NCI-H1092 treated with DMSO at 0.1 percent for 48 hours (cell line): Measurements from ENCODE around the gene GPR37L1.
"Not testable (repeated sequence)": the region's sequence is repeated elsewhere in the genome, so short reads cannot be mapped to it uniquely, and the experiment has no call there.

ENCODE experiments used
- DNase-seq: peaks from one replicate; lab custom pipeline; 2025; lab: John Stamatoyannopoulos, UW

GPR37L1 gene

DNA sequence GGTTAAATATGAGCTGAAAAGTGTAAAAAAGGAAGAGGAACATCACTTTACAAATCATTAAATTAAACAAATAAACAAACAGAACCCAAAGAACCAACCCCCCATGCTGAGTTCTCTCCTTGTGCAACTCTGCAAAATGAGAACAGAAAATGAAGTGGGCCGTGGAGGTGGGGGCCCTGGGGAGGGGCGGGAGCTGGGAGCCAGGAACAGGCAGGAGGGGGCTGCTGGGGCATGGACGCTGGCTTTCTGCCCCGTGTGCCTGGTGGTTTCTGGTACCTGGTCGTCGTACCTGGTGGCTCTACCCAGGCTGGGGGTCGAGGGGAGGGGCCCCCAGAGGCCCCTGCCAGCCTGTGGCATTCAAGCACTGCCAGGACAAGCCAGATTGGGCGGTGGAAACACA, 10.8 kb downstream of the GPR37L1 start:
- DNase-seq, result no peak

DNA sequence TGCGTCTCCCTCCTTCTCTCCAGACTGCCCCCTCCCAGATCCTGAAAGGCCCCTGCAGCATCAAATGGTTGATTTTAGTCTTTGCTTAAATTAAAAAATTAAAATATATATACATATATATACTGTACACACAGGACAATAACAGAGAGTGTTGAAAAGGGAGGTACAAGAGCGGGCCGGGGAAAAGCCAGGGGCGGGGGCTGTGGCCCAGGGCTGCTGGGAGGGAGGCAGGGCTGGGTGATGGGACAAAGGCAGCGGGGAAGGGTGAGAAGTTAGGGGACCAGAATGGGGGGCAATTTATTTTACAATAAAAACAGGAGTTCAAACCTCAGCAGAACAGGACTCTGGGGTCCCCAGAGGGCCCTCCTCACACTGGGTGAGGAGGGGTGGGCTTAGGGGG, 11.3 kb downstream of the GPR37L1 start:
- DNase-seq, result no peak

DNA sequence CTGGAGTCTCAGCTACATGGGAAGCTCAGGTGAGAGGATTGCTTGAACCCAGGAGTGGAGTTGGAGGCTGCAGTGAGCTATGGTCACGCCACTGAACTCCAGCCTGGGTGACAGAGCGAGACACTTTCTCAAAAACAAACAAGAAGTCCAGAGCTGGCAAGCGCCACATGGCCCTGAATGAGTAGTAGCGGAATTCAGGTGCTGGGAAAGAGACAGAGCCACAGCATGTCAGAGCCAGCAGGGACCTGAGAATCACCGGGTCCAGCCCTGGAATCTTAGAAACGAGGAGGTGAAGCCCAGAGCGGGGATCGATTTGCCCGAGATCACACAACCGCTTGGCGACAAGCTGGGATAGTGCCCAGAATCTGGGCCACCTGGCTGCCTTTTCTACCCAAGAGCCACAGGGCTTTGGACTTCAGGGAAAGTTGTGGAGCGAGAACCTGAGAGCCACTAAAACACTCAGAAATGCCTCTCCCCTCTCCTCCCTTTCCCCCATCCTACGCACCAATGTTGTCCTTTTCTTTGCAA, 12.0 kb downstream of the GPR37L1 start:
- no peak for DNase-seq

DNA sequence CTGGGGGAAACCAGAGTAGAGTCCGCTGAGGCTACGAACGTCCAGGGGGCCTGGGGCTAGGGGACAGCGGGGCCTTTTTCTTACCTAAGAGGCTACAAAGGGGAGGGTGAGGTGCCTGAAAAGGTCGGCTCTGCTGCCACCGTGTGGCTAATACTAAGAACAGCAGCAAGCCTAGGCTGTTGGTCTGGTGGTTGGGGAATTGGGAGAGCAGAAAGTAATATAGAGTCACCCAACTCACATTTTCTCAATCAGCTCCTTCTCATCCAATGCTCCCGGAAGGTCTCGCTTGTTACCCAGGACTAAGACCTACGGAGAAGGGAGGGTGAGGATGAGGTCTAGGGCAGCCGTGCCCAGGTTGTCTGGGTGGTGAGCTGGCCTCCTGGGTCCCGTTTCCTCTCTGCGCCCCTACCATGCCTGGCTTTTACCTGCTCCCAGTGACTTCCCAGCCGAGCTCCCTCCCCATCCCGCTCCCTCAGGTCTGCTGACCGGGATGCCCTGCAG, 12.6 kb downstream of the GPR37L1 start:
- DNase-seq, result peak; percentile 72

DNA sequence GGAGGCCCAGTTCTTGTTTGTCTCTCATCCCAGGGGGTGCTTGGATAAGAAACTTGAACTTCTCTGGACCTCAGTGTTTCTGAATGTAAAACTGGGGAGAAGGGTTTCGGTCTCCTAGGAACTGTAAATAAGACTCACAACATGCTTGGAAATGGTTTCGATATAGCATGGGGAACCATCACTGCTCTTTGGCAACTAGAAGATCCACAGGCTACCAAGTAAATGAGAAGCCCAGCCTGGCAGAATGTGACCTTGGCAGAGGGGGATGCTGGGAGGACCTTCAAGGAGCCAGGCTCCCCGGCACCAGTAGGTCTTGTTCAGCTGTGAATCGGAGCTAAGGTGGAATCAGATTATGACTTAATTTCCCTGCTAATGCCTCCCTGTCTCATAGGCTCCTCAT, 18.1 kb downstream of the GPR37L1 start:
- DNase-seq, result no peak

DNA sequence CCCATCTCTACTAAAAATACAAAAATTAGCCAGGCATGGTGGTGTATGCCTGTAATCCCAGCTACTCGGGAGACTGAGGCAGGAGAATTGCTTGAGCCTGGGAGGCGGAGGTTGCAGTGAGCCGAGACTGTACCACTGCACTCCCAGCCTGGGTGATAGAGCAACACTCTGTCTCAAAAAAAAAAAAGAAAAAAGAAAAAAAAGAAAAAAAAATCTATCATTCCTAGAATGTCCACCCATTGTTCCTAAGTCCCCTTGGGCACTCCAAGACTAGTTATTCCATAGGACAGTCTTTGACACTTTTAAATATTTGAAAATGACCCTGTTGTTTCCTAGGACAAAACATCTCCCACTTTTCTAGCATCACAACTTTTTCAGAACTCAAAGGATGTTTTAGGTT, 18.8 kb downstream of the GPR37L1 start:
- not testable (repeated sequence) for DNase-seq

DNA sequence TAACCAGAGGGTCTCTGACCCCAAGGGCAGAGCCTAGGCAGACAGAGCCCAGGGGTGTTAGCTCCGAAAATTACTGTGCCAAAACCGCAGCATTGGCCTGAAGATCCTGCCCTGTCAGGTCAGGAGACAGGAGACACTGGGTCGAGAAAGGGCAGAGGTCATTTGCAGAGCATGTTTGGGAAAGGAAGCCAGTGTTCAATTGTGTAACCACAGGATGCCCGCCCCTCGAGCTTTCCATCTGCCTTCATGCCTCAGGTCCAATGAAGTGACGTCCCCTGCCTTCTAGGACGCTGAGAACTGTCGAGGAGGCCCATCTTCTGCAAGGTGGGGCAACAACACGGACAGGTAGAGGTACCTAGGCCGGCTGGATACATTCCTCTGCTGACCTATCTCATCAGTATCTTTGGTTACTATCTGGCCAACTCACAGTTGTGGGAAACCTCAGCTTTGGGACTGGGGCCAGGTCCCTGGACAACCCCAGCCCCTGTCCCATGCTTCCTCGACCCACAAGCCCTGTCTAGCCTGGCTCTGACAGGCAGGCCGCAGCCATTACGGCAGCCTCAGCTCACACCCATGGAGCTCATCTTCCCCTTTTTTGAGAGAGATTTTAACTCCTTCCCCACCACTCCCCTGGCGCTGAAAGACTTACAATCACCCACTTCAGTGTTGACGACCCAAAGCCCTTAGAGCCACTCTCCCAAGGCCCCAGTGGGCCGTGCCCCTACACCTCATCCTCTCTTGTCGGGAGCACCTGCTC, 20.5 kb downstream of the GPR37L1 start:
- no peak for DNase-seq

DNA sequence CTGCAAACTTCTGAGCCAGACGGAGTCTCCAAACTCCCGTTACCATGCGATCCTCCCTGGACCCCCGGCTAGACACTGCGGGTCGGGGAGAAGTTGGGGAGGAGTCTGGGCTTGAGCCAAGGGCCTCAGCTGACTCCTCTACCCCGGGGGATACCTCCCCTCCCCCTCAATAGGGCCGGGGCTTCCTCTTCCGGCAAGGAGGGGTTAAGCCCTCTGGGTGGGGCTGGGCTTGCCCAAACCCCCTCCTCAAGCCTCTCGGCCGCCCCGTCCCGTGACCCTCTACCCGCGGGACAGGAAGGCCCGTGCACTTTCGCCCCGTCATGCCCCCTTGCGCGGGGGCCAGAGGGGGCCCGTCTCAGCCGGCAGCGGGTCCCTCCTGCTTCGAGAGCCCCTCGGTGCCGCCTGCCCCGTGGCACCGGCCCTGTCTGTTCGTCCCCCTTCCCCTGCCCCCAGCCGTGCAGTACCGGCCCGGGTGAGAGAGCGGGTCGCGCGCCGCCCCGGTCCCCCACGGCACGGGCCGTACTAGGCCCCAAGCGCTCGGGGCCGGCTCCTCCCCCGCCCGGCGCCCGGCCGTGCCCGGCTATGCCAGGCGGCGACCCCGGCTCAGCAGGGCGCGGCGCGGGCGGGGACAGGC, 21.2 kb downstream of the GPR37L1 start:
- peak; percentile 29 for DNase-seq

DNA sequence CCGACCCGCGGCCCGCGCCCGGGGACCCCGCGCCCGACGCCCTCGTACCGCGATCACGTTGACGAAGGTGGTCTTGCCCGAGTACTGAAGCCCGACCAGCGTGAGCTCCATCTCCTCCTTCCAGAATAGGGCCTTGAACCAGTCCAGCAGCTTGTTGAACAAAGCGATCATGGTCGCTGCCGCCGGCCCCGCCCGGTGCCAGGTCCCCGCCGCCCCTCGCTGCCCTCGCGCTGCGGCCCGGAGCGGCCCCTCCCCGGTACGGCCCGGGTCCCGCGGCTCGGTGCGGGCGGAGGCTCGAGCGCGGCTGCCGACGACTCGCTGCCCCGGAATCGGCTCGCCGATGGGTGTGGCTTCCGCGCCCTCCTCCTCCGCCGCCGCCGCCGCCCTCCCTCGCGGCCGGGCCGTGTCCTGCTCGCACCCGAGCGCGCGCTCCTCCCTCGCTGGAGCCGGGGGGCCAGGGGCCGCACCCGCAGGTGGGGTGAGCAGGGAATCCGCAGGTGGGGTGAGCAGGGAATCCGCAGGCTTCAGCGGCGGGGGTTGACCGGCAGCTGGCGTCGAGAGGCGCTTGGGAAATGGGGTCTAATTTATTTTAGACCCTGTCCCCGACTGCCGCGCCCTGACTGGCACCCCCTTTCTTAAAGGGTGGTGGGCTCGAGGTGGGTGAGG, 21.8 kb downstream of the GPR37L1 start, which contains the start of gene ARL8A:
Gene ARL8A, minus strand, starts transcription at position 336 of the 666 bp plus-strand sequence. Its CDS starts 165 bp downstream, at position 171.
- DNase-seq, result peak; percentile 74

DNA sequence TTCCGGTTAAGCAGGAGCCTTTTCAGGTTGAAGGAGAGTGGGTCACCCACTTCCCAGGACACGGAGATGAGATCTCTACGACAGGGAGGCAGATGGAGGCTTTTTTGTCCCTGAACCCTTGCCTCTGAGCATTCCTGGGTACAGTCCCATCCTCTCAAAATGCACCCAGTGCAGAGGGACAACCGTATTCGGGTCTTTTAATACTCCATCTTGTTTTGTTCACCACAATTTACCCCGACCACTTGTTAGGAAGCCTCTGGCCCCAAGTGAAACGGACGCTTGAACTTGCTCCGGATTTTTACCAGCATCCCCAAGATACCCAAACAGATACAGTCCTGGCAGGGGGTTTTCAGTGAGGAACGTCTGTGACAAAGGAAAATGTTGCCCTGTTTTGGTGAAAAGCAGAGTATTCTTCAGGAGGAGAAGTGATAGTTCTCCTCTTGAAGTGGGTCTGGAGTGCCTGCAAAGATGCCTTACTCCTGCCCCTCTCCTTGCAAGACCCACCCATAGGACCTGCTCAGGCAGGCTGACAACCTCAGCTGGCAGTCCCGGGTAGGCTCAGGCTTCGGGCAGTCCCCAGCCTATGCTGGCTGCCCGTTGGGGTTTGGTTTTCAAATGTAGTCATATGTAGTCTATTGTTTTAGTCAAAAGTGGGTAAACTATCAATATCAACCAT, 22.5 kb downstream of the GPR37L1 start:
- DNase-seq, result no peak

DNA sequence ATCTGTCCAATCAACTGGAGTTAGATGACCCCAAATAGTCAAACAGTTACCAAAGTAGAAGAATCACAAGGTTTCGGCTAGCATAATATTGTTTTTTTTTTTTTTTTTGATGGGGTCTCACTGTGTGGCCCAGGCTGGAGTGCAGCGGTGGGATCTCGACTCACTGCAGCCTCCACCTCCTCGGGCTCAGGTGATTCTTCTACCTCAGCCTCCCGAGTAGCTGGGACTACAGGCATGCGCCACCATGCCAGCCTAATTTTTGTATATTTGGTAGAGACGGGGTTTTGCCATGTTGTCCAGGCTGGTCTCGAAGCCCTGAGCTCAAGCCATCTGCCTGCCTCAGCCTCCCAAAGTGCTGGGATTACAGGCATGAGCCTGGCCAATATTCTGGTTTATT, 23.0 kb downstream of the GPR37L1 start:
- not testable (repeated sequence) for DNase-seq

DNA sequence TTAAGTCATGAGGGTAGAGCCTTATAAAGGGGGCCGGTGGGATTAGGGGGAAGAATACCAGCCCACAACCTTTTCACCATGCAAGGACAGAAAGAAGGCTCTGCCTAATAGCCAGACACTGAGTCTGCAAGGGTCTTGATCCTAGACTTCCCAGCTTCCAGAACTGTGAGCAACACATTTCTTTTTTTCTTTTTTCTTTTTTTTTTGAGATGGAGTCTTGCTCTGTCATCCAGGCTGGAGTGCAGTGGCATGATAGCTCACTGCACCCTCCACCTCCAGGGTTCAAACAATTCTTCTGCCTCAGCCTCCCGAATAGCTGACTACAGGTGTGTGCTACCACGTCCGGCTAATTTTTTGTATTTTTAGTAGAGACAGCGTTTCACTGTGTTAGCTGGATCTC, 23.6 kb downstream of the GPR37L1 start:
- DNase-seq, result no peak

DNA sequence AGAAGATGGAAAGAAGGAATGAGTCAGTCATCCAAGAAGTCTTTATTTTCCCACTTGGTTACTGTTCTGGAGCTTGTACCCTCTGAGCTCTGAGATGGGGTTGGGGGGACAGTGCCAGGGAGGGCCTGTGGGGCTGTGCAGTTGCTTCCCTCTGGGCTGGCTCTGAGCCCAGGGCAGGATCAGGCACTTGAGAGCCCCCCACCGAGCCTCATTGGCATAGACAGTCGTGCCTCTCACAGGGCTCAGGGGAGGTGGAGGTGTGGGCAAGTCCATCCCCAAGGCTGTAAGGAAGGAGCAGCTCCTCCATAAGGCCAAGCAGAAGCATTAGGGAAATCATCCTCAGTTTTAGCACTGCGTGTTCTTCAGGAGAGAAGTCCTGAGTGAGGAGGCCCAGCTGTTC, 24.3 kb downstream of the GPR37L1 start:
- DNase-seq, result peak; percentile 31

DNA sequence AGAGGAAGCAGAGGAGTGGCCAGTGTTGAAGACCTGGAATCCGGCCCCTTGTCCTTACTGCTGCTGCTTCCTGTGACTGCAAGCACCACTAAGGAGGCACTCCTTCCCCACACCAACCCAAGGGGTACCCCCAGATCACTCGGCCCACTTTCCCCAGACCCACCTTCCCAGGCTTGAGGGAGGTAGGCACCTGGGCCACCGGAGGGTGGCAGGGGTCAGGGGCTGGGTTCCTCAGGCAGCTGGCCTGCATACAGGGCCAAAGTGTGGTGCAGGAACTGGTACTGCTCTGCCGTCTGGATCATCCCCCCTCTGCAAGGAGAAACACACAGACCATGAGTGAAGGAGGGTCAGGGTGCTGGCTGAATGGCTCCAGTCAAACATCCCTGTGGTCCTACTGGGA, 25.7 kb downstream of the GPR37L1 start:
- no peak for DNase-seq

DNA sequence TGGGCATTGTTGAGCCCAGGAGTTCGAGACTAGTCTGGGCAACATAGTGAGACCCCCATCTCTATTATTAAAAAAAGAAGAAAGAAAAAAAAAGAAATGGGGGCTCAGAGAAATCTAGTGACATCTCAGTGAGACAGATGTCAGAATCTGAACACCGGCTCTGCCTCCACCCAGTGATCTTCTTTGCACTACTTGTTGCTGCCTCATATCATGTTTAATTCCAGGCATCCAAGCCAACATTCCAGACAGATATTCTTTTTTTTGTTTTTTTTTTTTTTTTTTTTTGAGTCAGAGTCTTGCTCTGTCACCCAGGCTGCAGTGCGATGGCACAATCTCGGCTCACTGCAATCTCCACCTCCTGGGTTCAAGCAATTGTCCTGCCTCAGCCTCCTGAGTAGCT, 26.8 kb downstream of the GPR37L1 start:
- DNase-seq, result no peak

DNA sequence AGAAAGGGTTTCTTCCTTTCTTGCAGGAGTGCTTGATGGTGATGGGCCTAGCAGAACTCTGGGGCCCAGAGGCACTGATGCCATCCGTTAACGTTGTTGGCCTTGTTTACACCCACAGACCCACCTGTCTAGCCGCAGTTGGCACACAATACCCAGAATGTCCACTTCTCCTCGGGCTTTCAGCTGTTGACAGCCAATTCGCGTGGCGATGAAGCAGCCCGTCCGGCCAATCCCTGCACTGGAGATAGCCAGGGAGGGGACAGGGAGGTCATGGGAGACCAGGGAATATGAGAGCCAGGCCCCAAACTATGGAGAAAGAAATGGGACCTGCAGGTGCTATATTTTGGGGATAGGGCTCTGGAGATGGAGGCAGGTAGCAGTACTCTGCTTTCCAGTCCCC, 27.5 kb downstream of the GPR37L1 start:
- DNase-seq, result no peak

DNA sequence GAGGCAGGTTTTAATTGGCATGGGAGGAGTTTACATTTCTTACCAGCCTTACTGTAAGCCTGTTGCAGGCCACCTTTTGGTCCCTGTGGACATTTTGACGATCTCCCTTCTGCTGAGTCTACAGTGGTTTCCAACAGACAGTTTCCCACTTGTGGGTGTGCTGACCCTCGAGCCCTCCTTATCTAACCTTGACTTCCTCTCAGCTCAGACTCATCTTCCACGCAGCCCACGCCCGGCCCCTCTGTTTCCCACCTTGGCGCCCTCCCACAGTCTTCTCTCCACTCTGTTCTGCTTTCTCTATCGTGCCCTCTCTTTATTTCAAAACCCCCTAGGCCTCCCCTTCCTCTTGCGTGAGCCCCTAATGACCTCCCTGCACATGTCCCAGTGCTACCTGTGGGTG, 27.9 kb downstream of the GPR37L1 start:
- no peak for DNase-seq

DNA sequence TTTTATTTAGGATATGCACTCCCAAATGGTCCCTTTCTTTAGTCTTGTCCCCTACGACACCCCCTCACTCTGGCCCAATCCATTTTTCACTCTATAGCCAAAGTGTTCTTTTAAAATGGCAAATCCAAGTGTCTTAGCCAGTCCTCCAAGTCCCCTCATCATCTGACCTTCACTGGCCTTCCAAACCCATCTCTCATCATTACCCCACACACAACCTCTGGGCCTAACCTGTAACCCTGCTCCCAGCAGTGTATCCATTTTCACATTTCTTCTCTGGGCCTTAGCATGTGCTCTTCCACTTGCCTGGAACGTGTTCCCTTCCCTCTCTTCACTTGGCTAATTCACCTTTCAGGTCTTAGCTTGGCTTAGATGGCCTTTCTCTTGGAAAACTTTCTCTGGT, 28.3 kb downstream of the GPR37L1 start:
- no peak for DNase-seq

DNA sequence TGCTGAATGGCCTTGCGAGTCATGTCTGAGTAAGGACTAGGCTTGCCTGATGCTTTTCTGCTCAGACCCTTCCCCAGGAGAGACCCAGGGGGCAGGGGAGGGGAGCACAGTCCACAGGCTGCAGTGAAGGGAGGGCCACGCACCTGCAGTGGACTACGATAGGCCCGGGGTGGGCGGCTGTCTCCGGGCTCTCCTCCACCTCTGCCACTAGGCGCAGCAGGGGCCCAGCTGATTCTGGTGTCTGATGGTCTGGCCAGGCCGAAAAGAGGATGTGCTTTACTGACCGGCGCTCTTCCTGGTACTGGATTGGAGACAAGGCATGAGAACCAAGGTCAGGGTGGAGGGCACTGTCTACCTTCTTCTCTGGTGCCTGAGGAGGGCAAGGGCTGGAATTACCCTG, 29.7 kb downstream of the GPR37L1 start:
- DNase-seq, result no peak

DNA sequence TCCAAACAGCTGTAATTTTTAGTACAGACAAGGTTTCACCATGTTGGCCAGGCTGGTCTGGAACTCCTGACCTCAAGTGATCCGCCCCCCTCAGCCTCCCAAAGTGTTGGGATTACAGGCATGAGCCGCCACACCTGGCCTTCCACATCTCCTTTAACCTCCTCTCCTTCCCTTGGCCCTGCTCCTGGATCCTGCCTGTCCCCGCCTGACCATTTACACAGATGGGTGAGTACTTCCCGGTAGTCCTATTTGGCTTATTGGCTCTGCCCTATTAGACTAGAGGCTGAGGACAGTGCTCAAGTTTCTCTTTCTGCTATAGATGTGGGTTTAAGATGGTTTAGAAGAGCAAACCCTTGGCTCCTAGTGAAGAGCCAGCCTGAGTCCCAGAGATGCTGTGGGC, 30.6 kb downstream of the GPR37L1 start:
- no peak for DNase-seq

DNA sequence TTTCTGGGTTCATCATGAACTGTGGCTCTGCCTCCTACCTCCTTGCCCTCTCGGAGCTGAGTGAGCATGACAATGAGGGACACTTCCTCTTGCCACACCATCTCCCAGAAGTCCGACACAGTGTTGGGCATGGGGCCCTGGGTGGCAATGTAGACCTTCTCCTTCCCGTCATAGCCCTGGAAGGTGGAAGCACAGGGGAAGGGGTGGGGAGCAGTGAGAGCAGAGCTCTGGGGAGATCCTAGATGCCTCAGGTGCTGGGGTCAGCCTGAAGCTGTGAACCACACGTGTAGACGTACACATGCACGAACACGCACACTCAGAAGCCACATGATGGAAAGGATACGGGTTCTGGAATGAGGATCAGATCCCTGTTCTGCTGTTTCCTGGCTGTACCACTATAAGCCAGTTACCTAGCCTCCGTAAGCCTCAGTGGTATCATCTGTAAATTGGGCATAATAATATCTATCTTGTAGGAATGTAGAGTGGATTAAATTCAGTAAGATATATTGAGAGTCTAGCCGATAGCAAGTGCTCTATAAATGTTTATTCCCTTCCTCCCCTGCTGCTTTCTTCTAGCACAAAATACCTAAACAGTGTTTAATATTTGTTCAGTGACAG, 31.5 kb downstream of the GPR37L1 start:
- no peak for DNase-seq
